Loucy (cell line): ENCODE data around the gene THADA.

Source experiments
- H2AFZ ChIP-seq: fragments of 200-600 bp; sonication (generic); 2 replicates; pipeline ENCODE4 v1.6.0; 2016; ENCODE audit warnings: antibody characterized with exemption, mild to moderate bottlenecking, low read length, moderate library complexity
- H3F3A ChIP-seq: fragments of 200-600 bp; 2 replicates; pipeline ENCODE4 v1.6.0; 2016; ENCODE audit warnings: antibody characterized with exemption, low read depth, mild to moderate bottlenecking
- H3K27me3 ChIP-seq: fragments of 200-600 bp; sonication (generic); 2 replicates; pipeline ENCODE4 v1.6.1; 2014; ENCODE audit warnings: low read length, mild to moderate bottlenecking; ENCODE audit not compliant: insufficient read depth, poor library complexity, severe bottlenecking
- H3K36me3 ChIP-seq: fragments of 200-600 bp; sonication (generic); 2 replicates; pipeline ENCODE4 v1.6.1; 2016; ENCODE audit warnings: low read length; ENCODE audit not compliant: insufficient read depth
- H3K4me1 ChIP-seq: fragments of 200-600 bp; sonication (generic); 2 replicates; pipeline ENCODE4 v1.5.1; 2014; ENCODE audit warnings: low read length, mild to moderate bottlenecking; ENCODE audit not compliant: insufficient read depth, poor library complexity, severe bottlenecking
- H3K4me2 ChIP-seq: fragments of 200-600 bp; sonication (generic); 2 replicates; pipeline ENCODE4 v1.6.0; 2014; ENCODE audit warnings: antibody characterized with exemption, low read length, low read depth, mild to moderate bottlenecking; ENCODE audit not compliant: poor library complexity, severe bottlenecking
- H3K4me3 ChIP-seq: fragments of 200-600 bp; sonication (generic); 2 replicates; pipeline ENCODE4 v1.5.1; 2014; ENCODE audit warnings: low read length, mild to moderate bottlenecking, mixed read lengths; ENCODE audit not compliant: poor library complexity, severe bottlenecking
- H3K79me2 ChIP-seq: fragments of 200-600 bp; sonication (generic); 2 replicates; pipeline ENCODE4 v1.6.1; 2014; ENCODE audit warnings: low read length; ENCODE audit not compliant: insufficient read depth
- H3K9ac ChIP-seq: fragments of 200-600 bp; sonication (generic); 2 replicates; pipeline ENCODE4 v1.6.0; 2014; ENCODE audit warnings: mild to moderate bottlenecking, low read depth, low read length, moderate library complexity; ENCODE audit not compliant: poor library complexity, severe bottlenecking
- H3K9me2 ChIP-seq: fragments of 200-600 bp; sonication (generic); replicated peaks from 2 replicates; pipeline ENCODE4 v1.6.1; 2016; ENCODE audit warnings: low read depth, low read length, mixed read lengths
- H3K9me3 ChIP-seq: fragments of 200-600 bp; sonication (generic); 2 replicates; pipeline ENCODE4 v1.6.1; 2014; ENCODE audit warnings: mild to moderate bottlenecking, antibody characterized with exemption, low read length, low read depth; ENCODE audit not compliant: insufficient read depth
- H4K20me1 ChIP-seq: fragments of 200-600 bp; sonication (generic); 2 replicates; pipeline ENCODE4 v1.6.0; 2014; ENCODE audit warnings: antibody characterized with exemption, low read length, mild to moderate bottlenecking; ENCODE audit not compliant: insufficient read depth, poor library complexity, severe bottlenecking
- CTCF ChIP-seq: fragments of 200-600 bp; sonication (generic); conservative IDR thresholded peaks from 2 replicates; pipeline ENCODE4 v1.5.1; 2014; ENCODE audit warnings: mild to moderate bottlenecking, antibody characterized with exemption, low read length
- EZH2phosphoT487 ChIP-seq: fragments of 200-600 bp; IDR thresholded peaks from 2 replicates; pipeline ENCODE4 v1.6.1; 2018; ENCODE audit warnings: antibody characterized with exemption, mild to moderate bottlenecking, moderate library complexity, borderline replicate concordance

THADA gene

GRCh38 chr2:43224131-43224570 is 371.7 kb downstream of the THADA start:
- Histone ChIP-seq H3K9me3 (no peaks in the 10 kb centered on the region), H2AFZ (no peak overlapping the region), H4K20me1 (peaks cover 38% of the 10 kb centered on the region), H3K36me3 (peaks cover 27% of the 10 kb centered on the region), H3K9me2 (no peaks in the 10 kb centered on the region), H3K27me3 (no peaks in the 10 kb centered on the region), H3F3A (peaks cover 25% of the 10 kb centered on the region), H3K79me2 (peaks cover 82% of the 10 kb centered on the region), H3K4me3 (peak overlapping the region; percentile 97), H3K4me1 (peaks cover 52% of the 10 kb centered on the region), H3K4me2 (peak overlapping the region; percentile 97), H3K9ac (peak overlapping the region; percentile 100)
- peak; percentile 59 for TF ChIP-seq CTCF
- TF ChIP-seq EZH2phosphoT487 = no peak

GRCh38 chr2:43223521-43224001 is 372.3 kb downstream of the THADA start:
- H3K79me2 ChIP-seq = peaks cover 82% of the 10 kb centered on the region
- no peak for TF ChIP-seq CTCF
- no peak for TF ChIP-seq EZH2phosphoT487
- peaks cover 27% of the 10 kb centered on the region for H3K36me3 ChIP-seq
- peak overlapping the region; percentile 97 for H3K4me2 ChIP-seq
- H3K9me2 ChIP-seq = no peaks in the 10 kb centered on the region
- peaks cover 20% of the 10 kb centered on the region; the same call in 1 of the 2 replicates for H3F3A ChIP-seq
- no peak overlapping the region for H2AFZ ChIP-seq
- peak overlapping the region; percentile 97 for H3K4me3 ChIP-seq
- H3K27me3 ChIP-seq = no peaks in the 10 kb centered on the region
- peaks cover 52% of the 10 kb centered on the region for H3K4me1 ChIP-seq
- H3K9me3 ChIP-seq = no peaks in the 10 kb centered on the region
- peak overlapping the region; percentile 100 for H3K9ac ChIP-seq
- peaks cover 38% of the 10 kb centered on the region for H4K20me1 ChIP-seq

GRCh38 chr2:43222475-43223309 is 373.1 kb downstream of the THADA start:
- H3K4me1 ChIP-seq = peaks cover 52% of the 10 kb centered on the region
- TF ChIP-seq EZH2phosphoT487 (no peak), CTCF (no peak)
- peak overlapping the region; percentile 100 for H3K9ac ChIP-seq
- H3F3A ChIP-seq = peaks cover 23% of the 10 kb centered on the region
- peaks cover 38% of the 10 kb centered on the region for H4K20me1 ChIP-seq
- H3K79me2 ChIP-seq = peaks cover 73% of the 10 kb centered on the region
- H3K4me3 ChIP-seq = peak overlapping the region; percentile 97
- H2AFZ ChIP-seq = no peak overlapping the region
- H3K27me3 ChIP-seq = no peaks in the 10 kb centered on the region
- H3K4me2 ChIP-seq = peak overlapping the region; percentile 97
- no peaks in the 10 kb centered on the region for H3K9me2 ChIP-seq
- H3K9me3 ChIP-seq = no peaks in the 10 kb centered on the region
- H3K36me3 ChIP-seq = peaks cover 27% of the 10 kb centered on the region
